K562 (cell line): Measurements from ENCODE around the gene CAPN5. TPM values are rescaled to one million over a fixed set of nuclear protein-coding genes. Genes with fewer than 3 reads are reported as not detected.
"Not testable (repeated sequence)": the region's sequence is repeated elsewhere in the genome, so short reads cannot be mapped to it uniquely, and the experiment has no call there.

Experiments
- ATAC-seq: fragments of 200-7000 bp; cut with Tn5 transposase; 3 replicates; pipeline ENCODE4 v1.9.1; 2020; ENCODE audit warnings: moderate library complexity
- BruUV-seq: library from RNA; stranded (reverse); fragments of 400-500 nt; replicated peaks from 2 replicates; lab custom pipeline; 2021; lab: Mats Ljungman, UMichigan
- CTCF ChIA-PET: fragments of 300-600 bp; formaldehyde crosslinking; extraction: SDS; loops from one replicate; lab custom pipeline; 2021; ENCODE audit warnings: low intra/inter-chr PET ratio; lab: Yijun Ruan, JAX
- POLR2A ChIA-PET: fragments of 300-600, 350-650 bp; sonication (Branson Sonifier 250); formaldehyde crosslinking; extraction: SDS; loops from one replicate; lab custom pipeline; 2021; ENCODE audit warnings: antibody characterized with exemption, inconsistent platforms; lab: Yijun Ruan, JAX
- DNase-seq, 4 experiments: peaks; one replicate each; pipeline versions ENCODE4 v3.0.0 to v3.0.0-alpha.2; 2011 to 2018; ENCODE audit warnings: low spot score in 3 of 4, mixed read lengths in 3 of 4; ENCODE audit errors: extremely low read depth in 1 of 4
- FAIRE-seq: peaks from 2 replicates; lab custom pipeline; 2011; peaks lifted over from hg19 to GRCh38; lab: Jason Lieb, UNC
- H2AFZ ChIP-seq: 2 replicates; pipeline ENCODE4 v1.6.0; 2011; ENCODE audit warnings: low read depth, low read length, control low read depth, inconsistent platforms
- H3K27ac ChIP-seq: fragments of 200-600 bp; 3 replicates; pipeline ENCODE4 v1.8.0; 2011; ENCODE audit warnings: low read depth, mild to moderate bottlenecking, control low read depth, inconsistent platforms, low read length, moderate library complexity, mixed read lengths; ENCODE audit errors: extremely low read depth
- H3K27me3 ChIP-seq, 2 experiments: fragments of 300-600 bp in 1 of 2; 2 replicates in 1 of 2; 3 replicates in 1 of 2; pipeline versions ENCODE4 v1.6.0 to v1.8.0; 2011; ENCODE audit warnings: inconsistent platforms in 2 of 2, low read length in 2 of 2, mild to moderate bottlenecking in 1 of 2, mixed read lengths in 1 of 2, moderate library complexity in 1 of 2; ENCODE audit not compliant: control insufficient read depth in 2 of 2, insufficient read depth in 2 of 2
- H3K36me3 ChIP-seq: fragments of 300-600 bp; 3 replicates; pipeline ENCODE4 v1.8.0; 2011; ENCODE audit warnings: mild to moderate bottlenecking, low read length, inconsistent platforms; ENCODE audit not compliant: control insufficient read depth, insufficient read depth
- H3K4me1 ChIP-seq, 2 experiments: fragments of 200-600 bp in 1 of 2; replicated peaks in 1 of 2; 2 replicates in 1 of 2; 3 replicates in 1 of 2; pipeline versions ENCODE4 v1.5.1 to v1.8.0; 2011; ENCODE audit warnings: inconsistent platforms in 2 of 2, low read length in 2 of 2, mild to moderate bottlenecking in 1 of 2, mixed read lengths in 1 of 2, moderate library complexity in 1 of 2; ENCODE audit not compliant: control insufficient read depth in 2 of 2, insufficient read depth in 2 of 2
- H3K4me2 ChIP-seq: 2 replicates; pipeline ENCODE4 v1.6.1; 2011; ENCODE audit warnings: low read length, control low read depth, inconsistent platforms, mixed read lengths; ENCODE audit not compliant: insufficient read depth
- H3K4me3 ChIP-seq: fragments of 200-600 bp; sonication (generic), shearing (Covaris generic); 2 replicates; pipeline ENCODE4 v1.5.1; 2016; ENCODE audit warnings: control low read depth, inconsistent platforms
- H3K79me2 ChIP-seq: fragments of 200-600 bp; 3 replicates; pipeline ENCODE4 v1.8.0; 2011; ENCODE audit warnings: low read length, inconsistent platforms; ENCODE audit not compliant: control insufficient read depth, insufficient read depth
- H3K9ac ChIP-seq, 2 experiments: 2 replicates each; pipeline versions ENCODE4 v1.6.0 to v1.6.1; 2011; ENCODE audit warnings: low read depth in 2 of 2, low read length in 2 of 2, control low read depth in 1 of 2, inconsistent platforms in 1 of 2, mild to moderate bottlenecking in 1 of 2, mixed read lengths in 1 of 2; ENCODE audit not compliant: insufficient read depth in 1 of 2
- H3K9me1 ChIP-seq: one replicate; pipeline ENCODE4 v1.6.0; 2011; ENCODE audit warnings: inconsistent platforms, mild to moderate bottlenecking, low read length, moderate library complexity; ENCODE audit not compliant: control insufficient read depth, insufficient read depth
- H3K9me3 ChIP-seq: replicated peaks from 2 replicates; pipeline ENCODE4 v1.5.1; 2011; ENCODE audit warnings: low read depth, low read length, inconsistent platforms; ENCODE audit not compliant: control insufficient read depth, insufficient read depth
- H4K20me1 ChIP-seq: replicated peaks from 2 replicates; pipeline ENCODE4 v1.6.1; 2011; ENCODE audit warnings: low read length, inconsistent platforms, mixed read lengths; ENCODE audit not compliant: control insufficient read depth, insufficient read depth
- DEAF1 ChIP-seq: fragments of 450-650 bp; formaldehyde crosslinking; IDR thresholded peaks from 2 replicates; pipeline ENCODE4 v1.4.0; 2020; ENCODE audit warnings: mild to moderate bottlenecking, moderate library complexity
- DIDO1 ChIP-seq: fragments of 450-650 bp; IDR thresholded peaks from 2 replicates; pipeline ENCODE4 v1.6.1; 2016; ENCODE audit warnings: low read depth, missing biosample characterization, missing genetic modification characterization
- EHMT2 ChIP-seq: fragments of 450-650 bp; IDR thresholded peaks from 2 replicates; pipeline ENCODE4 v1.6.1; 2018; ENCODE audit warnings: antibody characterized with exemption
- GABPA ChIP-seq: fragments of 200-800 bp; sonication (Bioruptor generic); conservative IDR thresholded peaks from 2 replicates; pipeline ENCODE4 v1.6.1; 2016; ENCODE audit warnings: low read depth, missing genetic modification characterization, missing compliant biosample characterization
- OTX1 ChIP-seq: fragments of 450-650 bp; formaldehyde crosslinking; IDR thresholded peaks from 2 replicates; pipeline ENCODE4 v1.4.0; 2022; ENCODE audit warnings: mild to moderate bottlenecking
- POLR2AphosphoS5 ChIP-seq: IDR thresholded peaks from 2 replicates; pipeline ENCODE4 v1.6.1; 2011; ENCODE audit warnings: mild to moderate bottlenecking, low read depth, low read length, moderate library complexity; ENCODE audit not compliant: control insufficient read depth, insufficient read depth
- POLR2B ChIP-seq: fragments of 450-650 bp; IDR thresholded peaks from 2 replicates; pipeline ENCODE4 v1.6.1; 2018; ENCODE audit warnings: low read depth; ENCODE audit not compliant: partially characterized antibody
- ZC3H8 ChIP-seq: fragments of 450-650 bp; IDR thresholded peaks from 2 replicates; pipeline ENCODE4 v1.6.1; 2017
- ZNF76 ChIP-seq: fragments of 250-450 bp; sonication (Bioruptor Pico); IDR thresholded peaks from 2 replicates; pipeline ENCODE4 v1.4.0; 2020; ENCODE audit warnings: mild to moderate bottlenecking, moderate library complexity, borderline replicate concordance
- WGBS: fragments of 100-300 bp; shearing (Covaris generic); methylation state at CpG from one replicate; pipeline ENCODE4 v1.1.6; 2016; ENCODE audit warnings: low coverage, mixed read lengths; ENCODE audit not compliant: insufficient coverage; ENCODE audit errors: missing lambda C conversion rate; 5-methylcytosine and 5-hydroxymethylcytosine counted together
- in situ Hi-C: fragments of 300-500 bp; cut with MboI; formaldehyde crosslinking; loops from 4 replicates; pipeline ENCODE4 v1.15.0; 2018; ENCODE audit warnings: inconsistent platforms, mixed read lengths
- intact Hi-C: fragments of 100-400 bp; cut with micrococcal nuclease; formaldehyde crosslinking; loops from 2 replicates; pipeline ENCODE4 v1.14.2; 2022
- polyA plus RNA-seq, 8 experiments: library from polyadenylated mRNA; depleted of rRNA in 4 of 8; stranded (reverse) in 5 of 8; unstranded in 3 of 8; fragments of >200 nt; fragmentation: Nextera tagmentation in 2 of 8; fragmentation: Illumina TruSeq in 1 of 8; extraction: Ambion mirVana in 2 of 8; extraction: Trizol in 1 of 8; gene quantifications; 2 replicates each; pipeline versions ENCODE4 v1.2.1 to v1.2.3, GENCODE V29; 2011 to 2014; ENCODE audit warnings: inconsistent platforms in 1 of 8, missing spikeins in 1 of 8
- total RNA-seq, 7 experiments: library from RNA; depleted of rRNA in 6 of 7; stranded (reverse); fragments of >200 nt in 6 of 7; fragmentation: Illumina TruSeq in 2 of 7; extraction: Trizol in 2 of 7; gene quantifications; 2 replicates each; pipeline versions ENCODE4 v1.2.1 to v1.2.3, GENCODE V29; 2011 to 2021; ENCODE audit warnings: low replicate concordance in 1 of 7

Gene CAPN5
- total and polyA plus RNA-seq, 9 of the 15 experiments (the other 6 are each of a cell fraction or from before 2014, with no cell fraction given) = 0.04 to 0.44 (median 0.14) TPM; not detected in 2

- no peak overlapping the region for H2AFZ ChIP-seq
- POLR2A ChIA-PET = interaction anchor here (1.1 kb wide), 1 partner anchor 9 kb away, joined by 3 read pairs; no protein-coding TSS in a partner anchor
- intact Hi-C loops = no loop called here
- no peaks in the 10 kb centered on the region for H4K20me1 ChIP-seq
- no peak overlapping the region for H3K4me2 ChIP-seq
- H3K27me3 ChIP-seq = peaks cover 2 to 21% of the 10 kb centered on the region in 2 experiments; a peak in 2 of 5 replicates
- BruUV-seq = no TSS peak
- TF ChIP-seq GABPA (tag) (no peak), POLR2AphosphoS5 (no peak), ZC3H8 (no peak), EHMT2 (no peak), OTX1 (no peak), ZNF76 (CRISPR knock-in tag) (no peak), DIDO1 (no peak), POLR2B (no peak), DEAF1 (no peak)
- TF ChIP-seq, all 486 proteins: peak for 0
- CTCF ChIA-PET = no interaction called here
- no peak for FAIRE-seq
- WGBS = 0% methylated on average over 4 of the region's 4 CpGs
- Histone ChIP-seq H3K79me2 (no peaks in the 10 kb centered on the region), H3K36me3 (no peaks in the 10 kb centered on the region), H3K4me3 (no peak overlapping the region), H3K27ac (no peak overlapping the region), H3K9me3 (no peaks in the 10 kb centered on the region; the same call in 1 of the 2 replicates), H3K9ac (no peak overlapping the region), H3K9me1 (no peaks in the 10 kb centered on the region), H3K4me1 (no peaks in the 10 kb centered on the region)
- DNase-seq = no peak
- no peak for ATAC-seq
- in situ Hi-C loops = no loop called here
Measured at GRCh38 chr11:77060234-77060633, 6.5 kb upstream of the CAPN5 start.

- H3K27me3 ChIP-seq = peaks cover 2 to 18% of the 10 kb centered on the region in 2 experiments; a peak in 2 of 5 replicates
- H3K79me2 ChIP-seq, H3K36me3 ChIP-seq, H3K4me1 ChIP-seq, in situ Hi-C loops, DNase-seq, CTCF ChIA-PET, H3K9me1 ChIP-seq, H3K4me2 ChIP-seq, H3K4me3 ChIP-seq, ATAC-seq, H3K9ac ChIP-seq, H3K27ac ChIP-seq, FAIRE-seq, H3K9me3 ChIP-seq, H2AFZ ChIP-seq, POLR2A ChIA-PET, H4K20me1 ChIP-seq, intact Hi-C loops, BruUV-seq: not testable (repeated sequence)
- WGBS = 19% methylated on average over 4 of the region's 4 CpGs
Measured at GRCh38 chr11:77061258-77061657, 5.5 kb upstream of the CAPN5 start.
